RWPE1 (cell line): ENCODE measurements around the gene SFPQ.

ENCODE experiments used
- CTCF ChIA-PET: fragments of 350-600 bp; sonication (Branson Sonifier 250); formaldehyde crosslinking; extraction: SDS; loops from one replicate; lab custom pipeline; 2021; lab: Yijun Ruan, JAX
- POLR2A ChIA-PET: fragments of 400-600 bp; formaldehyde crosslinking; extraction: SDS; loops from one replicate; lab custom pipeline; 2020; ENCODE audit warnings: antibody characterized with exemption; ENCODE audit not compliant: low non-redundant PET; lab: Yijun Ruan, JAX
- DNase-seq: peaks from one replicate; pipeline ENCODE4 v3.0.0; 2012; ENCODE audit warnings: low spot score
- H3K27ac ChIP-seq: fragments of 450-650 bp; 2 replicates; pipeline ENCODE4 v1.5.1; 2017
- CTCF ChIP-seq: fragments of 450-650 bp; conservative IDR thresholded peaks from 2 replicates; pipeline ENCODE4 v1.5.1; 2017; ENCODE audit warnings: low read depth, mild to moderate bottlenecking

Gene SFPQ

GRCh38 chr1:35222322-35223083 is 29.6 kb upstream of the SFPQ start:
- no peak overlapping the region for H3K27ac ChIP-seq
- DNase-seq: no peak
- ChIA-PET POLR2A (no interaction called here), CTCF (interaction anchor here (0.6 to 0.7 kb wide), 5 partner anchors 20 to 243 kb away, joined by 3 read pairs; no protein-coding TSS in a partner anchor)
- no peak for TF ChIP-seq CTCF

GRCh38 chr1:35220976-35221375 is 28.0 kb upstream of the SFPQ start:
- ChIA-PET CTCF (no interaction called here), POLR2A (no interaction called here)
- peak; percentile 19; the same call in 1 of the 2 replicates for TF ChIP-seq CTCF
- DNase-seq: peak; percentile 36
- H3K27ac ChIP-seq: no peak overlapping the region

- ChIA-PET CTCF (no interaction called here), POLR2A (no interaction called here)
- H3K27ac ChIP-seq: no peak overlapping the region
- no peak for TF ChIP-seq CTCF
- DNase-seq: no peak
These were observed 22.4 kb upstream of the SFPQ start for GRCh38 chr1:35215346-35215745.

- CTCF ChIA-PET: interaction anchor here (0.7 kb wide), 2 partner anchors 8 to 14 kb away, joined by 3 to 4 read pairs; no protein-coding TSS in a partner anchor
- no peak for TF ChIP-seq CTCF
- DNase-seq: no peak
- POLR2A ChIA-PET: no interaction called here
- H3K27ac ChIP-seq: no peak overlapping the region
These were observed 18.1 kb upstream of the SFPQ start for GRCh38 chr1:35211120-35211414.

- DNase-seq: no peak
- CTCF ChIA-PET: interaction anchor here (0.7 kb wide), 1 partner anchor 8 kb away, joined by 4 read pairs; no protein-coding TSS in a partner anchor
- no peak overlapping the region for H3K27ac ChIP-seq
- TF ChIP-seq CTCF: no peak
- POLR2A ChIA-PET: interaction anchor here (0.9 kb wide), 1 partner anchor 352 kb away, joined by 8 read pairs; no protein-coding TSS in a partner anchor
These were observed 17.6 kb upstream of the SFPQ start for GRCh38 chr1:35210321-35211119.

- ChIA-PET POLR2A (no interaction called here), CTCF (interaction anchor here (0.6 to 0.7 kb wide), 5 partner anchors 8 to 1052 kb away, joined by 4 to 10 read pairs (median 5); no protein-coding TSS in a partner anchor)
- no peak for DNase-seq
- no peak overlapping the region for H3K27ac ChIP-seq
- TF ChIP-seq CTCF: no peak
These were observed 10.3 kb upstream of the SFPQ start for GRCh38 chr1:35203295-35203694.
